ENCODE results near the gene ADD1. TPM values are rescaled to one million over a fixed set of nuclear protein-coding genes. Genes with fewer than 3 reads are reported as not detected.

The ADD1 gene
- total and polyA plus RNA-seq, 5 experiments from 2014 or later = 129 to 309 (median 151) TPM

- Mint-ChIP-seq H3K36me3 (peaks cover 0 to 43% (median 2%) of the 10 kb centered on the region in 3 donors), H3K27ac (peak overlapping the region in 4 of 10 donors; percentile 53 to 83 (median 81)), H3K4me3 (no peak overlapping the region), H3K9me3 (no peaks in the 10 kb centered on the region), H3K4me1 (peaks cover 5 to 18% (median 10%) of the 10 kb centered on the region in 4 donors), H3K27me3 (no peaks in the 10 kb centered on the region)
- POLR2A ChIA-PET = interaction anchor here (1.2 to 1.3 kb wide), 2 partner anchors 8 to 11 kb away, joined by 3 read pairs; no protein-coding TSS in a partner anchor
- DNase-seq = no peak
- no peak for ATAC-seq
Measured at GRCh38 chr4:2827874-2828751, 15.5 kb upstream of the ADD1 start.

- ATAC-seq (no peak), DNase-seq (no peak)
- H3K4me3 Mint-ChIP-seq = no peak overlapping the region
- H3K36me3 Mint-ChIP-seq = peaks cover 0 to 41% (median 2%) of the 10 kb centered on the region in 3 donors
- H3K27me3 Mint-ChIP-seq = no peaks in the 10 kb centered on the region
- H3K9me3 Mint-ChIP-seq = no peaks in the 10 kb centered on the region
- peaks cover 5 to 20% (median 13%) of the 10 kb centered on the region in 4 donors for H3K4me1 Mint-ChIP-seq
- peak overlapping the region in 4 of 10 donors; percentile 48 to 80 (median 64) for H3K27ac Mint-ChIP-seq
- POLR2A ChIA-PET = interaction anchor here (1.2 to 1.3 kb wide), 2 partner anchors 9 to 10 kb away, joined by 3 read pairs; no protein-coding TSS in a partner anchor
Measured at GRCh38 chr4:2828758-2829181, 14.9 kb upstream of the ADD1 start.

GRCh38 chr4:2829321-2829932, 14.2 kb upstream of the ADD1 start:
- Mint-ChIP-seq H3K4me1 (peaks cover 8 to 22% (median 14%) of the 10 kb centered on the region in 4 donors), H3K27me3 (no peaks in the 10 kb centered on the region), H3K9me3 (no peaks in the 10 kb centered on the region), H3K4me3 (no peak overlapping the region), H3K27ac (peak overlapping the region in 4 of 10 donors; percentile 43 to 80 (median 66)), H3K36me3 (peaks cover 0 to 38% (median 2%) of the 10 kb centered on the region in 3 donors)
- POLR2A ChIA-PET = interaction anchor here (1.2 to 1.3 kb wide), 2 partner anchors 9 kb away, joined by 3 read pairs; no protein-coding TSS in a partner anchor
- no peak for DNase-seq
- ATAC-seq = no peak

GRCh38 chr4:2829933-2830451, 13.7 kb upstream of the ADD1 start:
- Mint-ChIP-seq H3K36me3 (peaks cover 0 to 32% (median 2%) of the 10 kb centered on the region in 3 donors), H3K4me1 (peaks cover 12 to 27% (median 20%) of the 10 kb centered on the region in 4 donors), H3K9me3 (no peaks in the 10 kb centered on the region), H3K4me3 (no peak overlapping the region), H3K27me3 (no peaks in the 10 kb centered on the region), H3K27ac (peak overlapping the region in 2 of 10 donors; percentile 55 to 77)
- no peak for DNase-seq
- POLR2A ChIA-PET = no interaction called here
- ATAC-seq = no peak

- H3K27me3 Mint-ChIP-seq = no peaks in the 10 kb centered on the region
- H3K4me1 Mint-ChIP-seq = peaks cover 14 to 35% (median 27%) of the 10 kb centered on the region in 4 donors
- no peak overlapping the region for H3K4me3 Mint-ChIP-seq
- H3K36me3 Mint-ChIP-seq = peaks cover 0 to 27% (median 2%) of the 10 kb centered on the region in 3 donors
- DNase-seq (no peak), ATAC-seq (no peak)
- H3K9me3 Mint-ChIP-seq = no peaks in the 10 kb centered on the region
- POLR2A ChIA-PET = interaction anchor here (1.0 kb wide), 1 partner anchor 10 kb away, joined by 4 read pairs; no protein-coding TSS in a partner anchor
- H3K27ac Mint-ChIP-seq = peak overlapping the region in 2 of 10 donors; percentile 29 to 67
Measured at GRCh38 chr4:2830632-2831610, 12.7 kb upstream of the ADD1 start.

GRCh38 chr4:2831611-2832308, 11.9 kb upstream of the ADD1 start:
- POLR2A ChIA-PET = interaction anchor here (0.6 to 1.0 kb wide), 2 partner anchors 11 to 21 kb away, joined by 3 to 4 read pairs; no protein-coding TSS in a partner anchor
- Mint-ChIP-seq H3K4me3 (no peak overlapping the region), H3K9me3 (no peaks in the 10 kb centered on the region), H3K4me1 (peaks cover 11 to 43% (median 25%) of the 10 kb centered on the region in 4 donors), H3K36me3 (peaks cover 0 to 27% (median 2%) of the 10 kb centered on the region in 3 donors), H3K27ac (peak overlapping the region in 3 of 10 donors; percentile 14 to 71 (median 26)), H3K27me3 (no peaks in the 10 kb centered on the region)
- ATAC-seq (no peak), DNase-seq (no peak)

GRCh38 chr4:2832309-2832980, 11.2 kb upstream of the ADD1 start:
- Mint-ChIP-seq H3K4me3 (no peak overlapping the region), H3K27me3 (no peaks in the 10 kb centered on the region), H3K9me3 (no peaks in the 10 kb centered on the region), H3K4me1 (peaks cover 13 to 50% (median 32%) of the 10 kb centered on the region in 4 donors), H3K27ac (peak overlapping the region in 5 of 10 donors; percentile 24 to 75 (median 60)), H3K36me3 (peaks cover 0 to 27% (median 2%) of the 10 kb centered on the region in 3 donors)
- POLR2A ChIA-PET = interaction anchor here (0.6 to 1.0 kb wide), 2 partner anchors 11 to 20 kb away, joined by 3 to 4 read pairs; no protein-coding TSS in a partner anchor
- DNase-seq = no peak
- ATAC-seq = peak in 1 of 2 donors; percentile 38

GRCh38 chr4:2832981-2833670, 10.5 kb upstream of the ADD1 start:
- Mint-ChIP-seq H3K9me3 (no peaks in the 10 kb centered on the region), H3K4me3 (no peak overlapping the region), H3K27me3 (no peaks in the 10 kb centered on the region), H3K27ac (peak overlapping the region in 7 of 10 donors; percentile 19 to 75 (median 60)), H3K36me3 (peaks cover 0 to 25% (median 2%) of the 10 kb centered on the region in 3 donors), H3K4me1 (peaks cover 17 to 57% (median 39%) of the 10 kb centered on the region in 4 donors)
- no peak for DNase-seq
- POLR2A ChIA-PET = no interaction called here
- ATAC-seq = no peak

GRCh38 chr4:2833671-2834000, 10.0 kb upstream of the ADD1 start:
- no peaks in the 10 kb centered on the region for H3K27me3 Mint-ChIP-seq
- no peak for ATAC-seq
- DNase-seq = no peak

More at GRCh38 chr4:2833671-2834000, 10.0 kb upstream of the ADD1 start:
- Mint-ChIP-seq H3K4me1 (peaks cover 18 to 62% (median 42%) of the 10 kb centered on the region in 4 donors), H3K36me3 (peaks cover 0 to 20% (median 2%) of the 10 kb centered on the region in 3 donors), H3K27ac (peak overlapping the region in 3 of 10 donors; percentile 49 to 65 (median 58)), H3K9me3 (no peaks in the 10 kb centered on the region), H3K4me3 (no peak overlapping the region)
- POLR2A ChIA-PET = interaction anchor here (0.6 to 0.9 kb wide), 2 partner anchors 11 to 16 kb away, joined by 3 read pairs; no protein-coding TSS in a partner anchor

Data from naive thymus-derived CD8-positive, alpha-beta T cell (primary cell).